ENCODE measurements around the gene ATG4D.

The ATG4D gene

GRCh38 chr19:10580979-10581631 is 37.4 kb downstream of the ATG4D start:
- peak; percentile 88 for DNase-seq (ENCODE audit: low read depth)

DNA sequence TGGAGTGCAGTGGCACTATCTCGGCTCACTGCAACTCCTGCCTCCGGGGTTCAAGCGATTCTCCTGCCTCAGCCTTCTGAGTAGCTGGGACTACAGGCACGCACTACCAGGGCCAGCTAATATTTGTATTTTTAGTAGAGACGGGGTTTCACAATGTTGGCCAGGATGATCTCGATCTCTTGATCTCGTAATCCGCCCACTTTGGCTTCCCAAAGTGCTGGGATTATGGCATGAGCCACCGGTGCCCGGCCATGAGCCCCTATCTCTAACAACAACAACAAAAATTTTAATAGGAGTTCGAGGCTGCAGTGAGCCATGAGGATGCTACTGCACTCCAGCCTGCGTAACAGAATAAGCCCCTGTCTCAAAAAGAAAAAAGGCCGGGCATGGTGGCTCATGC is 38.4 kb downstream of the ATG4D start:
- no peak for DNase-seq (ENCODE audit: low read depth)

DNA sequence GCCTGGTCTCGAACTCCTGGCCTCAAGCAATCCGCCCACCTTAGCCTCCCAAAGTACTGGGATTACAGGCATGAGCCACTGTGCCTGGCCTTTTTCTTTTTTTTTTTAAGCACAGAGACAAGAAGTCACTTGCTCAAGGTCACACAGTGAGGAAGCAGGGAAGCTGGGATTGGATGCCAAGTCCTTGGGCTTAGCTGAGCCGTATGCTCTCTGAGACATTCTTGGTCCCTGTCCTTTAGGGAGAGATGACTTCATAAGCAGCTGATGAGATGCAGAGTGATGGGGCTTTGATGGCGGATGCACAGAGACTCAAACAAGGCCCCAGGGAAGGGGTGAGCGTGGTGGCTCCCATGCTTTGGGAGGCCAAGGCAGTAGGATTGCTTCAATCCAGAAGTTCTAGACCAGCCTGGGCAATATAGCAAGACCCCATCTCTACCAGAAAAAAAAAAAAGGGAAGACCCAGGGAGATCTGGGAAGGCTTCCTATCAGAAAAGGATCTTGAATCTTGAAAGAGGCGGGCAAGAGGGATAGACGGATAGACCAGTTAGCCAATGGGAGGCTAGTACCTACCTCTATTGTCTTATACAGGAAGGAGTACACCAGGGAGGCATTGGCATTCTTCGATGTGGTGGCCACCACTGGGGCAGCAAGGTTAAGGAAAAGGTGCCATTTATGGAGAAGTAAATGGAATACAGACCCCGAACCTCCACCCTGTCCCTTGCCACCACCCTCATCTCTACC is 39.5 kb downstream of the ATG4D start:
- no peak for DNase-seq (ENCODE audit: low read depth)

GRCh38 chr19:10586396-10586795 is 42.7 kb downstream of the ATG4D start:
- no peak for DNase-seq (ENCODE audit: low read depth)

DNA sequence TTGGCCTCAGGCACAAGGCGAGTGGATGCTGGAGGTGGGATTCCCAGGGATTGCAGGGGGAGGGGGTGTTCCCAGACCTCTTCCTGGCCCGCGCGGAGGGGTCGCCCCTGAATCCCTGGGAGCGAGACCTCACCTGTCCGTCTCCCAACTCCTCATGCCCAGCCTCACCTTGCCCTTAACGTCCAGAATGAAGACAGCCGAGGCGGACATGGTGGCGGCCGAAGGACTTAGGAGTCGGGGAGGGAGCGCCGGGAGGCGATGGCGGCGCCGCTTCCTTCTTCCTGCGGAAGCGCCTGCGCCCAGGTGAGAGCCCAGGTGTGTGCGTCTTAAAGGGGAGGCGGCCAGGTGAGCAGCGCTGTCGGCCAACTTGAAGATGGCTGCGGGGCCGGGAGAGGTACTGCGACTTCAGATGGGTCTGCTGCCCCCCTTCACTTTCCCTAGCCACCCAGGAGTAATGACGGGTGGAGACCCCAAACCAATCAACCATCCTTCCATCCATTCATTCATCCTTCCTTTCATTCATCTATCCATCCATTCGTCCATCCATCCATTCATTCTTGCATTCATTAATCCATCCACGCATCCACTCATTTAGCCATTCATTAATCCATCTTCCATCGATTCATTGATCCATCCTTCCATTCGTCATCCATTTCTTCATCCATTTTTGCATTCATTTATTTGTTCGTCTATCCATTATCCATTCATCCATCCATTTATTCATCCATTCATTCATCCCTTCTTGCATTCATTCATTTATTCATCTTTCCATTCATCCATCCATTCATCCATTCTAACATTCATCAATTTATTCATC is 43.5 kb downstream of the ATG4D start, which contains the start of gene AP1M2:
AP1M2 (minus strand) TSS at position 291 of the 817 bp plus-strand sequence; CDS start at position 210, 81 bp downstream.
- no peak for DNase-seq (ENCODE audit: low read depth)

GRCh38 chr19:10587839-10588150 is 44.1 kb downstream of the ATG4D start:
- DNase-seq (ENCODE audit: low read depth): no peak

DNA sequence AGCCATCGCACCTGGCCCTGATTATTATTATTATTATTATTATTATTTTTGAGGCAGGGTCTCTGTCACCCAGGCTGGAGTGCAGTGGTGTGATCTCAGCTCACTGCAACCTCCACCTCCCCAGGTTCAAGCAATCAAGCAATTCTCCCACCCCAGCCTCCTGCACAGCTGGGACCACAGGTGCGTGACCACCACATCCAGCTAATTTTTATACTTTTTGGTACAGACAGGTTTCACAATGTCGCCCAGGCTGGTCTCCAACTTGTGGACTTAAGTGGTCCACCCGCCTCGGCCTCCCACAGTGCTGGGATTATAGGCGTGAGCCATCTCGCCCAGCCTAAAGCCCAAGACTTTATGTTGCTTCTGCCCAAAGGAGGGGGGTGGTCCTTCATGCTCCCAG is 49.4 kb downstream of the ATG4D start:
- DNase-seq (ENCODE audit: low read depth): no peak

DNA sequence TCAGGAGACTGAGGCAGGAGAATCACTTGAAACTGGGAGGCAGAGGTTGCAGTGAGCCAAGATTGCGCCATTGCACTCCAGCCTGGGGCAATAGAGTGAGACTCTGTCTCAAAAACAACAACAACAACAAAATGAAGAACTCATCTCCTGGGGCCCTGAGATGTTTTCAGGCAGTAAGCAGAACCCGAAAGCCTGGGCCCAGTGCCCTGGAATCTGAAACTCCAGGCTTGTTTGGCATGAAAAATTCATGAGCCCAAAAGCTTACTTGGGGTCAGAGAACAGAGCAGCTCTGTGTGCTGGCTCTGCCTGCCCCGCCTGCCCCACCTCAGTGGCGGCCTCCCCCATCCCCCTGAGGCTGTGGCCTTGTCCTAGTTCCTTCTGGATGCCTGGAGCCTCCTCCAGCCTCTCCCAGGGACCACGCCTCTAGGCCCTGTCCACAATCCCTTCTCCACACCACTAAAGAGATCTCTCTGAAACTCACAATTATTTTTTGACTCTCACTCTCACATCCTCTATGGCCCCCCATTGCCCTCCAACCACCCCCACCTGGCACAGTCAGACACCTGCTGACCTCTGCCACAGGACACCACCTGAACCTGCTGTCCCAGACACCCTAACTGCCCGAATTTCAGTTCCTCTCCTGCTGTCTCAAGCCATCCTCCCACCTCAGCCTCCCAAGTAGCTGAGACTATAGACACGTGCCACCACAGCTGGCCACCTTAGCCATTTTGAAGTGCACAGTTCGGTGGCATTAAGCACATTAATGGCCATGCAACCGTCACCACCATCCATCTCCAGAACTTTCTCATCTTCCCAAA is 50.3 kb downstream of the ATG4D start:
- DNase-seq (ENCODE audit: low read depth): no peak

DNA sequence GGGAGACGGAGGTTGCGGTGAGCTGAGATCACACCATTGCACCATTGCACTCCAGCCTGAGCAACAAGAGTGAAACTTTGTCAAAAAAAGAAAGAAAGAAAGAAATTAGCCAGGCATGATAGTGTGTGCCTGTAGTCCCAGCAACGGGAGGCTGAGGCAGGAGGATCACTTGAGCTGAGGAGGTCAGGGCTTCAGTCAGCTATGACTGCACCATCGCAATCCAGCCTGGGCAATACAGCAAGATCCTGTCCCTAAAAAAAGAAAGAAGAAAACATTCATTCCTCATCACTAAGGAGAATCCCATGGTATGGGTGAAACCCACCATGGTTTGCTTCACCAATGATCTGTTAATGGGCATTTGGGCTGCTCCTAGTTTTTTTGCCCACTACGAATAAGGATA is 56.4 kb downstream of the ATG4D start:
- no peak for DNase-seq (ENCODE audit: low read depth)

DNA sequence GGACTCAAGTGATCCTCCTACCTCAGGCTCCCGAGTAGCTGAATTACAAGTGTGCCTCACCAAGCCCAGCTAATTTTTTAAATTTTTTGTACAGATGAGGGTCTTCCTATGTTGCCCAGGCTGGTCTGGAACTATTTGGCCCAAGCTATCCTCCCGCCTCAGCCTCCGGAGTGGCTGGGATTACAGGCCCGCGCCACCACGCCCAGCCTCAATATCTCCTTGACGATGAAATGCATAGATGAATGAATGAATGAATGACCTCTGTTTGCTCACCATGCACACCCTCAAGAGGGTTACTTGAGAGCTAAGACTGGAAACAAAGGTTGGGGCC is 58.3 kb downstream of the ATG4D start:
- no peak for DNase-seq (ENCODE audit: low read depth)

GRCh38 chr19:10602330-10603083 is 58.8 kb downstream of the ATG4D start:
- DNase-seq (ENCODE audit: low read depth): peak; percentile 81

All from stimulated activated CD8-positive, alpha-beta memory T cell treated with anti-CD3 and anti-CD28 coated beads, Interleukin-12 subunit alpha, Interleukin-12 subunit beta, amount 100 ng/mL, for 1 hour (primary cell).